ENCODE results near the gene PSMA6. TPM values are rescaled to one million over a fixed set of nuclear protein-coding genes. Genes with fewer than 3 reads are reported as not detected.

The PSMA6 gene
- total and polyA plus RNA-seq, 2 experiments from 2014 or later: 216 to 296 TPM

DNA sequence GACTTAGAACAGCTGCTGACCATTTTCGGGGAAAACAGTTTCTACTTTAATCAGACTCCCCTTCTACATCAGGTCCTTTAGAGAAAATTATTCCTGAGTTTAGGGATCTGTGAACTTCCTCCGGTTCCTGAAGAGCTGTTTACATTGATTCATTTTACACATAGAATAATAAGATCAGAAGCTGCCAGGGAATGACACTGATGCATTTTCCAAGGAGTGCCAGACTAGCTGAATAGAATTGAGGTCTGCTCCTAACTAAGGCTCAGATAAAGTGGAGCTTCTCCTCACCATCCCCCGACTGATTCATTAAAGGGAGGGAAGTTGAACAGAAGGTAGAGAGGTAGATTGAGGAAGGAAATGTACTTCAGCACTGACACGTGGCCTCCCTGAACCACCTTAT, 41.9 kb upstream of the PSMA6 start (continued):
- TF ChIP-seq, protein P1, sequence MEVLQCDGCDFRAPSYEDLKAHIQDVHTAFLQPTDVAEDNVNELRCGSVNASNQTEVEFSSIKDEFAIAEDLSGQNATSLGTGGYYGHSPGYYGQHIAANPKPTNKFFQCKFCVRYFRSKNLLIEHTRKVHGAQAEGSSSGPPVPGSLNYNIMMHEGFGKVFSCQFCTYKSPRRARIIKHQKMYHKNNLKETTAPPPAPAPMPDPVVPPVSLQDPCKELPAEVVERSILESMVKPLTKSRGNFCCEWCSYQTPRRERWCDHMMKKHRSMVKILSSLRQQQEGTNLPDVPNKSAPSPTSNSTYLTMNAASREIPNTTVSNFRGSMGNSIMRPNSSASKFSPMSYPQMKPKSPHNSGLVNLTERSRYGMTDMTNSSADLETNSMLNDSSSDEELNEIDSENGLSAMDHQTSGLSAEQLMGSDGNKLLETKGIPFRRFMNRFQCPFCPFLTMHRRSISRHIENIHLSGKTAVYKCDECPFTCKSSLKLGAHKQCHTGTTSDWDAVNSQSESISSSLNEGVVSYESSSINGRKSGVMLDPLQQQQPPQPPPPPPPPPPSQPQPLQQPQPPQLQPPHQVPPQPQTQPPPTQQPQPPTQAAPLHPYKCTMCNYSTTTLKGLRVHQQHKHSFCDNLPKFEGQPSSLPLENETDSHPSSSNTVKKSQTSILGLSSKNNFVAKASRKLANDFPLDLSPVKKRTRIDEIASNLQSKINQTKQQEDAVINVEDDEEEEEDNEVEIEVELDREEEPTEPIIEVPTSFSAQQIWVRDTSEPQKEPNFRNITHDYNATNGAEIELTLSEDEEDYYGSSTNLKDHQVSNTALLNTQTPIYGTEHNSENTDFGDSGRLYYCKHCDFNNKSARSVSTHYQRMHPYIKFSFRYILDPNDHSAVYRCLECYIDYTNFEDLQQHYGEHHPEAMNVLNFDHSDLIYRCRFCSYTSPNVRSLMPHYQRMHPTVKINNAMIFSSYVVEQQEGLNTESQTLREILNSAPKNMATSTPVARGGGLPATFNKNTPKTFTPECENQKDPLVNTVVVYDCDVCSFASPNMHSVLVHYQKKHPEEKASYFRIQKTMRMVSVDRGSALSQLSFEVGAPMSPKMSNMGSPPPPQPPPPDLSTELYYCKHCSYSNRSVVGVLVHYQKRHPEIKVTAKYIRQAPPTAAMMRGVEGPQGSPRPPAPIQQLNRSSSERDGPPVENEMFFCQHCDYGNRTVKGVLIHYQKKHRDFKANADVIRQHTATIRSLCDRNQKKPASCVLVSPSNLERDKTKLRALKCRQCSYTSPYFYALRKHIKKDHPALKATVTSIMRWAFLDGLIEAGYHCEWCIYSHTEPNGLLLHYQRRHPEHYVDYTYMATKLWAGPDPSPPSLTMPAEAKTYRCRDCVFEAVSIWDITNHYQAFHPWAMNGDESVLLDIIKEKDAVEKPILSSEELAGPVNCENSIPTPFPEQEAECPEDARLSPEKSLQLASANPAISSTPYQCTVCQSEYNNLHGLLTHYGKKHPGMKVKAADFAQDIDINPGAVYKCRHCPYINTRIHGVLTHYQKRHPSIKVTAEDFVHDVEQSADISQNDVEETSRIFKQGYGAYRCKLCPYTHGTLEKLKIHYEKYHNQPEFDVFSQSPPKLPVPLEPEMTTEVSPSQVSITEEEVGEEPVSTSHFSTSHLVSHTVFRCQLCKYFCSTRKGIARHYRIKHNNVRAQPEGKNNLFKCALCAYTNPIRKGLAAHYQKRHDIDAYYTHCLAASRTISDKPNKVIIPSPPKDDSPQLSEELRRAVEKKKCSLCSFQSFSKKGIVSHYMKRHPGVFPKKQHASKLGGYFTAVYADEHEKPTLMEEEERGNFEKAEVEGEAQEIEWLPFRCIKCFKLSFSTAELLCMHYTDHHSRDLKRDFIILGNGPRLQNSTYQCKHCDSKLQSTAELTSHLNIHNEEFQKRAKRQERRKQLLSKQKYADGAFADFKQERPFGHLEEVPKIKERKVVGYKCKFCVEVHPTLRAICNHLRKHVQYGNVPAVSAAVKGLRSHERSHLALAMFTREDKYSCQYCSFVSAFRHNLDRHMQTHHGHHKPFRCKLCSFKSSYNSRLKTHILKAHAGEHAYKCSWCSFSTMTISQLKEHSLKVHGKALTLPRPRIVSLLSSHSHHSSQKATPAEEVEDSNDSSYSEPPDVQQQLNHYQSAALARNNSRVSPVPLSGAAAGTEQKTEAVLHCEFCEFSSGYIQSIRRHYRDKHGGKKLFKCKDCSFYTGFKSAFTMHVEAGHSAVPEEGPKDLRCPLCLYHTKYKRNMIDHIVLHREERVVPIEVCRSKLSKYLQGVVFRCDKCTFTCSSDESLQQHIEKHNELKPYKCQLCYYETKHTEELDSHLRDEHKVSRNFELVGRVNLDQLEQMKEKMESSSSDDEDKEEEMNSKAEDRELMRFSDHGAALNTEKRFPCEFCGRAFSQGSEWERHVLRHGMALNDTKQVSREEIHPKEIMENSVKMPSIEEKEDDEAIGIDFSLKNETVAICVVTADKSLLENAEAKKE (CRISPR knock-in tag; IDR thresholded peaks at IDR 0.05): no peak
- no peak for TF ChIP-seq ZNF114 (CRISPR knock-in tag; IDR thresholded peaks at IDR 0.05)
- no peak for TF ChIP-seq EZH2 (IDR thresholded peaks at IDR 0.05; ENCODE audit: low read depth, unreplicated experiment)
- no peak for TF ChIP-seq ZNF331 (CRISPR knock-in tag; IDR thresholded peaks at IDR 0.05; ENCODE audit: low read depth)
- no peak for TF ChIP-seq EZH2phosphoT487 (IDR thresholded peaks at IDR 0.05; ENCODE audit: unreplicated experiment)
- TF ChIP-seq, protein P2, sequence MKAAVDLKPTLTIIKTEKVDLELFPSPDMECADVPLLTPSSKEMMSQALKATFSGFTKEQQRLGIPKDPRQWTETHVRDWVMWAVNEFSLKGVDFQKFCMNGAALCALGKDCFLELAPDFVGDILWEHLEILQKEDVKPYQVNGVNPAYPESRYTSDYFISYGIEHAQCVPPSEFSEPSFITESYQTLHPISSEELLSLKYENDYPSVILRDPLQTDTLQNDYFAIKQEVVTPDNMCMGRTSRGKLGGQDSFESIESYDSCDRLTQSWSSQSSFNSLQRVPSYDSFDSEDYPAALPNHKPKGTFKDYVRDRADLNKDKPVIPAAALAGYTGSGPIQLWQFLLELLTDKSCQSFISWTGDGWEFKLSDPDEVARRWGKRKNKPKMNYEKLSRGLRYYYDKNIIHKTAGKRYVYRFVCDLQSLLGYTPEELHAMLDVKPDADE (IDR thresholded peaks at IDR 0.05): no peak
- TF ChIP-seq NANOG (IDR thresholded peaks at IDR 0.05; ENCODE audit: borderline replicate concordance): no peak
- TF ChIP-seq, protein P3, sequence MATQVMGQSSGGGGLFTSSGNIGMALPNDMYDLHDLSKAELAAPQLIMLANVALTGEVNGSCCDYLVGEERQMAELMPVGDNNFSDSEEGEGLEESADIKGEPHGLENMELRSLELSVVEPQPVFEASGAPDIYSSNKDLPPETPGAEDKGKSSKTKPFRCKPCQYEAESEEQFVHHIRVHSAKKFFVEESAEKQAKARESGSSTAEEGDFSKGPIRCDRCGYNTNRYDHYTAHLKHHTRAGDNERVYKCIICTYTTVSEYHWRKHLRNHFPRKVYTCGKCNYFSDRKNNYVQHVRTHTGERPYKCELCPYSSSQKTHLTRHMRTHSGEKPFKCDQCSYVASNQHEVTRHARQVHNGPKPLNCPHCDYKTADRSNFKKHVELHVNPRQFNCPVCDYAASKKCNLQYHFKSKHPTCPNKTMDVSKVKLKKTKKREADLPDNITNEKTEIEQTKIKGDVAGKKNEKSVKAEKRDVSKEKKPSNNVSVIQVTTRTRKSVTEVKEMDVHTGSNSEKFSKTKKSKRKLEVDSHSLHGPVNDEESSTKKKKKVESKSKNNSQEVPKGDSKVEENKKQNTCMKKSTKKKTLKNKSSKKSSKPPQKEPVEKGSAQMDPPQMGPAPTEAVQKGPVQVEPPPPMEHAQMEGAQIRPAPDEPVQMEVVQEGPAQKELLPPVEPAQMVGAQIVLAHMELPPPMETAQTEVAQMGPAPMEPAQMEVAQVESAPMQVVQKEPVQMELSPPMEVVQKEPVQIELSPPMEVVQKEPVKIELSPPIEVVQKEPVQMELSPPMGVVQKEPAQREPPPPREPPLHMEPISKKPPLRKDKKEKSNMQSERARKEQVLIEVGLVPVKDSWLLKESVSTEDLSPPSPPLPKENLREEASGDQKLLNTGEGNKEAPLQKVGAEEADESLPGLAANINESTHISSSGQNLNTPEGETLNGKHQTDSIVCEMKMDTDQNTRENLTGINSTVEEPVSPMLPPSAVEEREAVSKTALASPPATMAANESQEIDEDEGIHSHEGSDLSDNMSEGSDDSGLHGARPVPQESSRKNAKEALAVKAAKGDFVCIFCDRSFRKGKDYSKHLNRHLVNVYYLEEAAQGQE (IDR thresholded peaks at IDR 0.05; ENCODE audit: unreplicated experiment): no peak
- no peak for TF ChIP-seq CREB1 (CRISPR knock-in tag; IDR thresholded peaks at IDR 0.05; ENCODE audit: low read depth)
- no peak for TF ChIP-seq POLR2AphosphoS5 (IDR thresholded peaks at IDR 0.05; ENCODE audit: low read depth)
- no peak for TF ChIP-seq JUNB (IDR thresholded peaks at IDR 0.05; ENCODE audit: unreplicated experiment)
- no peak for TF ChIP-seq STAT1 (IDR thresholded peaks at IDR 0.05; ENCODE audit: unreplicated experiment)

All from GM23338 (cell line).